HL-60 (cell line): ENCODE results near the gene TTC8.
A peak's percentile ranks its signal among the peaks of the same experiment; 100 is the strongest.

Experiments used
- DNase-seq, 2 experiments: peaks; one replicate each; pipeline ENCODE4 v3.0.0-alpha.2; 2010 to 2020; ENCODE audit warnings: low read depth in 1 of 2, low spot score in 1 of 2
- H3K27ac ChIP-seq: fragments of 250-450 bp; sonication (Bioruptor Pico); replicated peaks from 2 replicates; pipeline ENCODE4 v1.5.1; 2020; ENCODE audit warnings: mild to moderate bottlenecking, moderate library complexity
- H3K27me3 ChIP-seq: fragments of 250-450 bp; sonication (Bioruptor Pico); 2 replicates; pipeline ENCODE4 v1.5.1; 2021; ENCODE audit warnings: mild to moderate bottlenecking, moderate library complexity; ENCODE audit not compliant: insufficient read depth, poor library complexity, severe bottlenecking
- H3K4me3 ChIP-seq: replicated peaks from 2 replicates; pipeline ENCODE4 v1.5.1; 2011; ENCODE audit warnings: mild to moderate bottlenecking, control low read depth, low read length; ENCODE audit not compliant: insufficient read depth
- CTCF ChIP-seq: IDR thresholded peaks from one replicate; pipeline ENCODE4 v1.5.1; 2011; ENCODE audit warnings: low read length, control low read depth, inconsistent platforms; ENCODE audit not compliant: insufficient read depth
- GABPA ChIP-seq: IDR thresholded peaks from 2 replicates; pipeline ENCODE4 v1.6.1; 2012; ENCODE audit warnings: low read depth
- POLR2AphosphoS5 ChIP-seq: IDR thresholded peaks from 2 replicates; pipeline ENCODE4 v1.6.1; 2012; ENCODE audit warnings: low read depth
- REST ChIP-seq: IDR thresholded peaks from 2 replicates; pipeline ENCODE4 v1.6.1; 2012; ENCODE audit warnings: low read depth; ENCODE audit not compliant: insufficient replicate concordance
- SPI1 ChIP-seq: IDR thresholded peaks from 2 replicates; pipeline ENCODE4 v1.6.1; 2012; ENCODE audit warnings: low read depth, mild to moderate bottlenecking, borderline replicate concordance

The TTC8 gene

GRCh38 chr14:88791629-88792472 lies 32.6 kb upstream of the TTC8 start:
- peak overlapping the region; percentile 68 for H3K4me3 ChIP-seq
- no peak for TF ChIP-seq SPI1
- no peak for TF ChIP-seq REST
- no peak for TF ChIP-seq GABPA
- no peak for TF ChIP-seq CTCF
- no peak for TF ChIP-seq POLR2AphosphoS5
- no peak for DNase-seq
- peaks cover 20% of the 10 kb centered on the region for H3K27me3 ChIP-seq
- H3K27ac ChIP-seq: no peak overlapping the region

GRCh38 chr14:88792473-88793258 lies 31.8 kb upstream of the TTC8 start, which contains the start of gene EML5:
TSS of gene EML5 (minus strand) at chr14:88792953. CDS start at chr14:88792503, 450 bp downstream.
- peak; percentile 33 to 78 for DNase-seq
- TF ChIP-seq REST: no peak
- no peak for TF ChIP-seq GABPA
- no peak within 1 kb of the TSS for H3K27ac ChIP-seq
- H3K27me3 ChIP-seq: peaks cover 20% of the 10 kb centered on the region
- H3K4me3 ChIP-seq: peak within 1 kb of the TSS; percentile 68

- TF ChIP-seq GABPA: no peak
- TF ChIP-seq REST: no peak
- TF ChIP-seq POLR2AphosphoS5: no peak
- no peak for TF ChIP-seq SPI1
- TF ChIP-seq CTCF: no peak
- Histone ChIP-seq H3K4me3 (peak overlapping the region; percentile 68), H3K27ac (no peak overlapping the region), H3K27me3 (peaks cover 20% of the 10 kb centered on the region)
- DNase-seq: no peak
These were observed 31.2 kb upstream of the TTC8 start for GRCh38 chr14:88793259-88793625.
